HEK293 (cell line): ENCODE data around the gene C8A.

Experiments used
- CTCF ChIA-PET: fragments of 350-600 bp; formaldehyde crosslinking; extraction: SDS; loops from one replicate; lab custom pipeline; 2021; ENCODE audit warnings: antibody characterized with exemption; lab: Yijun Ruan, JAX
- POLR2A ChIA-PET: fragments of 300-600 bp; formaldehyde crosslinking; extraction: SDS; loops from one replicate; lab custom pipeline; 2020; ENCODE audit warnings: antibody characterized with exemption, inconsistent platforms; lab: Yijun Ruan, JAX
- H3K27ac ChIP-seq: fragments of 200-500 bp; sonication (Bioruptor generic); 2 replicates; pipeline ENCODE4 v1.5.1; 2014; ENCODE audit warnings: low read depth, low read length, control low read depth, inconsistent platforms; ENCODE audit errors: extremely low read depth
- H3K36me3 ChIP-seq, 2 experiments: fragments of 200-500 bp in 1 of 2; sonication (Bioruptor generic) in 1 of 2; 1 replicate in 1 of 2; 2 replicates in 1 of 2; pipeline ENCODE4 v1.5.1; 2014 to 2017; ENCODE audit warnings: inconsistent platforms in 2 of 2, low read length in 2 of 2; ENCODE audit not compliant: control insufficient read depth in 2 of 2, insufficient read depth in 1 of 2
- H3K4me1 ChIP-seq: fragments of 200-500 bp; sonication (Bioruptor generic); 2 replicates; pipeline ENCODE4 v1.5.1; 2014; ENCODE audit warnings: mild to moderate bottlenecking, low read length, inconsistent platforms; ENCODE audit not compliant: control insufficient read depth, insufficient read depth
- H3K4me3 ChIP-seq: 2 replicates; pipeline ENCODE4 v1.5.1; 2011; ENCODE audit warnings: low read depth, mild to moderate bottlenecking, control low read depth, low read length, moderate library complexity
- H3K9me3 ChIP-seq: fragments of 200-500 bp; sonication (Bioruptor generic); 2 replicates; pipeline ENCODE4 v1.5.1; 2014; ENCODE audit warnings: low read depth, low read length, inconsistent platforms; ENCODE audit not compliant: control insufficient read depth, insufficient read depth
- EGR2 ChIP-seq: fragments of 450-650 bp; formaldehyde crosslinking; IDR thresholded peaks from 2 replicates; pipeline ENCODE4 v1.5.1; 2016; ENCODE audit warnings: low read depth, missing biosample characterization, missing genetic modification characterization
- HOXC10 ChIP-seq: sonication (generic); formaldehyde crosslinking; IDR thresholded peaks from 2 replicates; pipeline ENCODE4 v1.8.1; 2023; ENCODE audit warnings: mild to moderate bottlenecking, missing genetic modification reagents
- HOXD13 ChIP-seq: sonication (generic); formaldehyde crosslinking; IDR thresholded peaks from 2 replicates; pipeline ENCODE4 v1.8.0; 2022; ENCODE audit warnings: missing genetic modification reagents, borderline replicate concordance
- KLF9 ChIP-seq: fragments of 450-650 bp; formaldehyde crosslinking; IDR thresholded peaks from 2 replicates; pipeline ENCODE4 v1.5.1; 2016; ENCODE audit warnings: missing biosample characterization, missing genetic modification characterization, low read depth
- MZF1 ChIP-seq: fragments of 450-650 bp; formaldehyde crosslinking; IDR thresholded peaks from 2 replicates; pipeline ENCODE4 v1.5.1; 2017; ENCODE audit warnings: missing biosample characterization, missing genetic modification characterization, borderline replicate concordance
- PATZ1 ChIP-seq: fragments of 450-650 bp; formaldehyde crosslinking; IDR thresholded peaks from 2 replicates; pipeline ENCODE4 v1.5.1; 2016; ENCODE audit warnings: missing biosample characterization, missing genetic modification characterization
- REPIN1 ChIP-seq: fragments of 450-650 bp; formaldehyde crosslinking; IDR thresholded peaks from 2 replicates; pipeline ENCODE4 v1.5.1; 2017; ENCODE audit warnings: missing biosample characterization, missing genetic modification characterization, low read depth
- TRIM28 ChIP-seq: IDR thresholded peaks from 2 replicates; pipeline ENCODE4 v1.6.1; 2011; ENCODE audit warnings: low read length, control low read depth, borderline replicate concordance
- ZBTB26 ChIP-seq: fragments of 450-650 bp; formaldehyde crosslinking; optimal IDR thresholded peaks from 2 replicates; pipeline ENCODE3; 2016; ENCODE audit warnings: missing biosample characterization, mild to moderate bottlenecking, missing genetic modification characterization
- ZFP41 ChIP-seq: fragments of 450-650 bp; formaldehyde crosslinking; IDR thresholded peaks from 2 replicates; pipeline ENCODE4 v1.5.1; 2016; ENCODE audit warnings: missing biosample characterization, missing genetic modification characterization, borderline replicate concordance
- ZNF114 ChIP-seq: fragments of 450-650 bp; formaldehyde crosslinking; IDR thresholded peaks from 2 replicates; pipeline ENCODE4 v1.5.0; 2017; ENCODE audit warnings: missing biosample characterization, missing genetic modification characterization
- ZNF169 ChIP-seq: fragments of 450-650 bp; formaldehyde crosslinking; IDR thresholded peaks from 2 replicates; pipeline ENCODE4 v1.5.1; 2016; ENCODE audit warnings: missing biosample characterization, missing genetic modification characterization
- ZNF311 ChIP-seq: fragments of 450-650 bp; formaldehyde crosslinking; IDR thresholded peaks from 2 replicates; pipeline ENCODE4 v1.5.1; 2017; ENCODE audit warnings: missing biosample characterization, missing genetic modification characterization, borderline replicate concordance
- ZNF529 ChIP-seq: fragments of 450-650 bp; formaldehyde crosslinking; IDR thresholded peaks from 2 replicates; pipeline ENCODE4 v1.5.1; 2017; ENCODE audit warnings: missing genetic modification characterization, missing biosample characterization; ENCODE audit not compliant: insufficient replicate concordance
- ZNF785 ChIP-seq: fragments of 450-650 bp; formaldehyde crosslinking; IDR thresholded peaks from 2 replicates; pipeline ENCODE4 v1.5.1; 2016; ENCODE audit warnings: missing biosample characterization, missing genetic modification characterization
- ZNF830 ChIP-seq: fragments of 450-650 bp; IDR thresholded peaks from 2 replicates; pipeline ENCODE4 v1.5.0; 2018; ENCODE audit warnings: missing biosample characterization, missing genetic modification characterization, low read depth, mild to moderate bottlenecking, moderate library complexity
- ZSCAN18 ChIP-seq: fragments of 450-650 bp; formaldehyde crosslinking; IDR thresholded peaks from 2 replicates; pipeline ENCODE4 v1.5.1; 2016; ENCODE audit warnings: missing biosample characterization, missing genetic modification characterization

C8A gene

GRCh38 chr1:56850922-56851321, 3.7 kb upstream of the C8A start:
- ChIA-PET POLR2A (no interaction called here), CTCF (interaction anchor here (1.5 kb wide), 1 partner anchor 19 kb away, joined by 7 read pairs; no protein-coding TSS in a partner anchor)
- no peak overlapping the region for H3K27ac ChIP-seq
- no peaks in the 10 kb centered on the region for H3K9me3 ChIP-seq
- no peaks in the 10 kb centered on the region for H3K4me1 ChIP-seq
- no peak overlapping the region for H3K4me3 ChIP-seq
- no peaks in the 10 kb centered on the region for H3K36me3 ChIP-seq
- TF ChIP-seq MZF1 (tag by site-specific recombination) (no peak), ZNF529 (peak; percentile 83)

GRCh38 chr1:56852476-56852875, 2.1 kb upstream of the C8A start:
- CTCF ChIA-PET = no interaction called here

GRCh38 chr1:56855190-56855589, 593 bp downstream of the C8A start:
- ChIA-PET POLR2A (no interaction called here), CTCF (interaction anchor here (1.1 kb wide), 1 partner anchor 16 kb away, joined by 4 read pairs; no protein-coding TSS in a partner anchor)
- Histone ChIP-seq H3K9me3 (no peaks in the 10 kb centered on the region), H3K27ac (no peak overlapping the region), H3K4me3 (no peak overlapping the region), H3K36me3 (no peaks in the 10 kb centered on the region), H3K4me1 (no peaks in the 10 kb centered on the region)
- TF ChIP-seq REPIN1 (tag by site-specific recombination) (no peak), EGR2 (tag by site-specific recombination) (no peak), ZNF169 (tag by site-specific recombination) (no peak), ZNF785 (tag by site-specific recombination) (no peak)

More at GRCh38 chr1:56852476-56852875, 2.1 kb upstream of the C8A start:
- no peak overlapping the region for H3K27ac ChIP-seq
- H3K4me3 ChIP-seq = no peak overlapping the region
- H3K36me3 ChIP-seq = no peaks in the 10 kb centered on the region
- no peak for TF ChIP-seq KLF9 (tag by site-specific recombination)
- TF ChIP-seq HOXC10 (CRISPR knock-in tag) = no peak
- no peak for TF ChIP-seq ZBTB26 (tag by site-specific recombination)
- no peak for TF ChIP-seq ZNF114
- no peak for TF ChIP-seq ZFP41 (tag by site-specific recombination)
- TF ChIP-seq ZNF830 (tag by site-specific recombination) = no peak
- no peak for TF ChIP-seq HOXD13 (CRISPR knock-in tag)
- TF ChIP-seq TRIM28 = no peak
- TF ChIP-seq ZNF311 (tag by site-specific recombination) = no peak
- no peak for TF ChIP-seq PATZ1 (tag by site-specific recombination)
- TF ChIP-seq ZSCAN18 (tag by site-specific recombination) = no peak
- no peaks in the 10 kb centered on the region for H3K4me1 ChIP-seq
- POLR2A ChIA-PET = no interaction called here
- H3K9me3 ChIP-seq = no peaks in the 10 kb centered on the region
